ENCODE measurements around the gene KCNJ11.
"Not testable (repeated sequence)": the region's sequence is repeated elsewhere in the genome, so short reads cannot be mapped to it uniquely, and the experiment has no call there.

The KCNJ11 gene

DNA sequence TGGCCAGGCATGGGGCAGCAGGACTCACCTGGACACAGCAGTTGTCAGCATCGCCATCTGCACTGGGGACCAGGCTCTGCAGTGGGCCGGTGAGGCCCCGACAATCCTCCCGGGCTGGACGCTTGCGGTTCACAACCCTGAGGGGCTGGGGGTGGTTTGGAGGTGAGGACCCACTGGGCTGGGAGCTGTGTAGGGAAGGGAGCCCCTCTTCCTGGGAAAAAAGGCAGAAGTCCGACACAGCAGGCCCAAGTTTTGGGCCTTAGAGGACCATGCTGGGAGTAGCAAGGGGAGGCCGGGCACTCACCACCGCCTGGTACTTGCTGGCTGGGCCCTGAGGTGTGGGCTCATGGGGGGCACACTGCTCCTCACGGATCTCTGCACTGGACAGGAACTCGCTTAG is 39.8 kb upstream of the KCNJ11 start:
- ChIA-PET CTCF (interaction anchor here (1.6 to 2.0 kb wide), 2 partner anchors 15 to 75 kb away, joined by 3 to 7 read pairs; no protein-coding TSS in a partner anchor), POLR2A (no interaction called here)
- Histone ChIP-seq H3K4me3 (ENCODE audit: control insufficient read depth in 1 of 7, extremely low read depth in 1 of 7, insufficient read depth in 4 of 7, low read depth in 2 of 7, low read length in 6 of 7) (no peak overlapping the region), H3K9me3 (ENCODE audit: control extremely low read depth in 1 of 5, control insufficient read depth in 4 of 5, insufficient read depth in 2 of 5, low read depth in 1 of 5, low read length in 4 of 5) (no peaks in the 10 kb centered on the region), H3K27me3 (replicated peaks in 2 of 5; ENCODE audit: control insufficient read depth in 4 of 5, insufficient read depth in 5 of 5, low read length in 4 of 5) (peaks cover 0 to 2% (median 0%) of the 10 kb centered on the region in 5 experiments), H3K36me3 (ENCODE audit: control insufficient read depth in 4 of 4, insufficient read depth in 4 of 4, low read length in 3 of 4) (no peaks in the 10 kb centered on the region), H3K4me1 (ENCODE audit: control extremely low read depth in 1 of 4, control insufficient read depth in 4 of 4, insufficient read depth in 4 of 4, low read length in 3 of 4) (peaks cover 0 to 12% (median 3%) of the 10 kb centered on the region in 4 experiments), H3K27ac (ENCODE audit: insufficient read depth in 1 of 2, low read depth in 1 of 2, low read length in 2 of 2, poor library complexity in 1 of 2, severe bottlenecking in 2 of 2) (no peak overlapping the region)
- WGBS (ENCODE audit: insufficient coverage) = 98% methylated on average over 10 of the region's 11 CpGs
- no peak for DNase-seq

DNA sequence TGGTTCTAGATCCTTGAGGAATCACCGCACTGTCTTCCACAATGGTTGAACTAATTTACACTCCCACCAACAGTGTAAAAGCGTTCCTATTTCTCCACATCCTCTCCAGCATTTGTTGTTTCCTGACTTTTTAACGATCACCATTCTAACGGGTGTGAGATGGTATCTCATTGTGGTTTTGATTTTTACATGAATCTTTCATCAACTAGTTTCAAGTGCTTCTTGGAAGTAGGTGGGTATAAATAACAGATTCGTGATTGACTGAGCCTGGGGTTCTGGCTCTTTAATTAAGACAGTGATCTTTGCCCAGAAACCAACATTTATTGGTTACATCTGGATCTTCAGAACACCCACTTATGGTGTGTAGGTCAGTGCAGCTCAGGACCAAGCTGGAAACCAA is 37.8 kb upstream of the KCNJ11 start:
- CTCF ChIA-PET; H3K27me3 ChIP-seq (replicated peaks in 2 of 5; ENCODE audit: control insufficient read depth in 4 of 5, insufficient read depth in 5 of 5, low read length in 4 of 5); H3K4me3 ChIP-seq (ENCODE audit: control insufficient read depth in 1 of 7, extremely low read depth in 1 of 7, insufficient read depth in 4 of 7, low read depth in 2 of 7, low read length in 6 of 7); POLR2A ChIA-PET; H3K27ac ChIP-seq (ENCODE audit: insufficient read depth in 1 of 2, low read depth in 1 of 2, low read length in 2 of 2, poor library complexity in 1 of 2, severe bottlenecking in 2 of 2); H3K36me3 ChIP-seq (ENCODE audit: control insufficient read depth in 4 of 4, insufficient read depth in 4 of 4, low read length in 3 of 4); H3K9me3 ChIP-seq (ENCODE audit: control extremely low read depth in 1 of 5, control insufficient read depth in 4 of 5, insufficient read depth in 2 of 5, low read depth in 1 of 5, low read length in 4 of 5): not testable (repeated sequence)
- DNase-seq = peak in 2 of 3 donors; percentile 10 to 25
- peaks cover 0 to 12% (median 3%) of the 10 kb centered on the region in 4 experiments for H3K4me1 ChIP-seq (ENCODE audit: control extremely low read depth in 1 of 4, control insufficient read depth in 4 of 4, insufficient read depth in 4 of 4, low read length in 3 of 4)
- WGBS (ENCODE audit: insufficient coverage) = no CpG with 5 or more reads among the region's 5 CpGs

DNA sequence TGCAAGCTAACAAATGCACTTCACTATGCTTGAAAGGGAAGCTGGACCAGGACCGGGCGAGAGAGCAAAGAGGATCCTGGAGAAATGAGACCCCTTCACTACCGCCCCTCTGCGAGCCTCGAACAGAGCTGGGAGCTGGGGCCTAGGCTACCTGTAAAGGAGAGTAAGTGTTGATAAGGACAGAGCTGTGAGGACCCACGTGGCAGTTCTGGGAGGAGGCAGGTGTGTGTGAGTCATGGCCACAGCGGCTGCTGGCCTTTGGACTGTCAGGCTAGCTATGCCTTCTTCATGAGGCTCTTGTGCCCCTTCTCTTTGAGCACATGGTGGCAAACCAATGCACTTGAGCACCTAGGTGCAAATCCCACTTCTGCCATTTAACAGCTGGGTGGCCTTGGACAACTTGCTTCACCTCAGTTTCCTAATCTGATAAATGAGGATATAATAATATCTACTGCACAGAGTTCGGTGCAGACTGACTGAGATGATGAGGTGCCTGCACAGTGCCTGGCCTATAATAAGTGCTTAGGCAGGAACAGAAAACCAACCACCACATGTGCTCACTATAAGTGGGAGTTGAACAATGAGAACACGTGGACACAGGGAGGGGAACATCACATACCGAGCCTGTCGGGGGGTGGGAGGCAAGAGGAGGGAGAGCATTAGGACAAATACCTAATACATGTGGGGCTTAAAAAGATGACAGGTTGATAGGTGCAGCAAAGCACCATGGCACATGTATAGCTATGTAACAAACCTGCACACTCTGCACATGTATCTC is 35.3 kb upstream of the KCNJ11 start:
- Histone ChIP-seq H3K36me3 (ENCODE audit: control insufficient read depth in 4 of 4, insufficient read depth in 4 of 4, low read length in 3 of 4) (no peaks in the 10 kb centered on the region), H3K27ac (ENCODE audit: insufficient read depth in 1 of 2, low read depth in 1 of 2, low read length in 2 of 2, poor library complexity in 1 of 2, severe bottlenecking in 2 of 2) (no peak overlapping the region), H3K4me1 (ENCODE audit: control extremely low read depth in 1 of 4, control insufficient read depth in 4 of 4, insufficient read depth in 4 of 4, low read length in 3 of 4) (peaks cover 0 to 12% (median 3%) of the 10 kb centered on the region in 4 experiments), H3K4me3 (ENCODE audit: control insufficient read depth in 1 of 7, extremely low read depth in 1 of 7, insufficient read depth in 4 of 7, low read depth in 2 of 7, low read length in 6 of 7) (no peak overlapping the region), H3K27me3 (replicated peaks in 2 of 5; ENCODE audit: control insufficient read depth in 4 of 5, insufficient read depth in 5 of 5, low read length in 4 of 5) (peaks cover 0 to 5% (median 3%) of the 10 kb centered on the region in 5 experiments), H3K9me3 (ENCODE audit: control extremely low read depth in 1 of 5, control insufficient read depth in 4 of 5, insufficient read depth in 2 of 5, low read depth in 1 of 5, low read length in 4 of 5) (no peaks in the 10 kb centered on the region)
- DNase-seq = no peak
- ChIA-PET POLR2A (no interaction called here), CTCF (interaction anchor here (0.6 to 1.4 kb wide), 4 partner anchors 9 to 40 kb away, joined by 3 read pairs; no protein-coding TSS in a partner anchor)
- 98% methylated on average over 7 of the region's 11 CpGs for WGBS (ENCODE audit: insufficient coverage)

DNA sequence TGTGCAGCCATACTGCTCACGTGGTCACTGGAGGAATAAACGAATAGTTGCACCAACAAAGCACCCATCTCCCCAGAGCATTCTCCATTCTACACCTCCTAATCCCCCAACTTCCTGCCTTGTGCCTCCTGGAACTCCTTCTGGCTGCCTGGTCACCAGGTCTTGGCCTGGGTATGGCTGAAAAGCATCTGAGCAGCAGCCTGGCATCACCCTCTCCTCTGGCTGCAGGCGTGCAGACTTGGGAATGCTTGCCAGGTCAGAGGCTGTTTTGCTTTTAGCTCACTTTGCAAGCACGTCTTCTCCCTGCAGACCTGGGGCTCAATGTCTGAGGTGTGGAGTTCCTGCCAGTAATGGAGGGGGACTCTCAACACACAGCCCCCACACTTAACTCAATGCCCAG is 33.3 kb upstream of the KCNJ11 start:
- Histone ChIP-seq H3K27me3 (replicated peaks in 2 of 5; ENCODE audit: control insufficient read depth in 4 of 5, insufficient read depth in 5 of 5, low read length in 4 of 5) (peaks cover 0 to 5% (median 3%) of the 10 kb centered on the region in 5 experiments), H3K9me3 (ENCODE audit: control extremely low read depth in 1 of 5, control insufficient read depth in 4 of 5, insufficient read depth in 2 of 5, low read depth in 1 of 5, low read length in 4 of 5) (no peaks in the 10 kb centered on the region), H3K36me3 (ENCODE audit: control insufficient read depth in 4 of 4, insufficient read depth in 4 of 4, low read length in 3 of 4) (no peaks in the 10 kb centered on the region), H3K4me3 (ENCODE audit: control insufficient read depth in 1 of 7, extremely low read depth in 1 of 7, insufficient read depth in 4 of 7, low read depth in 2 of 7, low read length in 6 of 7) (no peak overlapping the region), H3K4me1 (ENCODE audit: control extremely low read depth in 1 of 4, control insufficient read depth in 4 of 4, insufficient read depth in 4 of 4, low read length in 3 of 4) (peaks cover 0 to 6% (median 2%) of the 10 kb centered on the region in 4 experiments), H3K27ac (ENCODE audit: insufficient read depth in 1 of 2, low read depth in 1 of 2, low read length in 2 of 2, poor library complexity in 1 of 2, severe bottlenecking in 2 of 2) (no peak overlapping the region)
- no peak for DNase-seq
- POLR2A ChIA-PET = no interaction called here
- CTCF ChIA-PET = no interaction called here
- WGBS (ENCODE audit: insufficient coverage) = 100% methylated on average over 3 of the region's 4 CpGs

DNA sequence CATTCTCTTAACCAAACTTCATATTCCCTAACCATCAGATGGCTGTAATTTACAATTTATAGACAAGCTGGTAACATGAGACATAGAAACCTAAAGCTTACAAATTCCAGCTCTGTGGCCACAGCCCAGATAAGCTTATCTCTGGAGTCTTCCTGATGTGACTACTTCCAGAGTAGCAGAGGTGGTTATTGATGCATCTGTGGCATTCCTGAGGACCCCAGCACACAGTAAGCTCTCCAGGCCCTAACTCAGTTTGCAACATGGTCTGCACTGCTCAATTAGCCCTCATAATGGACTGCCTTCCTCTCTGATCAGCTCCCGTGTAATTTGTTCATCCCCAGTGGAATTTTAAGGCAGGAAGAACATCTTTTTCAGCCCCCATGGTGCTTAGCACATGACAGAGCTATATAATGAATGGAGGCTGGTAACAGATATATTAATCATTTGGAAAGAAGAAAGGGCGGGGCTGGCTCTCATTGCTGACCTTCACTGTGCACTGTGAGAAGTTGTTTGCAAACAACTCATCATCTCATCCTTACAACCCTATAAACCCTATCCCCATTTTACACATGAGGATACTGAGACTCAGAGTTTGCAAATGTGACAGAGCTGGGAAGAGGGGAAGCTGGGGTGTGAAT is 30.1 kb upstream of the KCNJ11 start:
- Histone ChIP-seq H3K27ac (ENCODE audit: insufficient read depth in 1 of 2, low read depth in 1 of 2, low read length in 2 of 2, poor library complexity in 1 of 2, severe bottlenecking in 2 of 2) (no peak overlapping the region), H3K4me3 (ENCODE audit: control insufficient read depth in 1 of 7, extremely low read depth in 1 of 7, insufficient read depth in 4 of 7, low read depth in 2 of 7, low read length in 6 of 7) (no peak overlapping the region), H3K36me3 (ENCODE audit: control insufficient read depth in 4 of 4, insufficient read depth in 4 of 4, low read length in 3 of 4) (no peaks in the 10 kb centered on the region), H3K9me3 (ENCODE audit: control extremely low read depth in 1 of 5, control insufficient read depth in 4 of 5, insufficient read depth in 2 of 5, low read depth in 1 of 5, low read length in 4 of 5) (no peaks in the 10 kb centered on the region), H3K4me1 (ENCODE audit: control extremely low read depth in 1 of 4, control insufficient read depth in 4 of 4, insufficient read depth in 4 of 4, low read length in 3 of 4) (no peaks in the 10 kb centered on the region), H3K27me3 (replicated peaks in 2 of 5; ENCODE audit: control insufficient read depth in 4 of 5, insufficient read depth in 5 of 5, low read length in 4 of 5) (peaks cover 0 to 8% (median 3%) of the 10 kb centered on the region in 5 experiments)
- DNase-seq = no peak
- POLR2A ChIA-PET = interaction anchor here (0.7 kb wide), 1 partner anchor 11 kb away, joined by 3 read pairs; no protein-coding TSS in a partner anchor
- CTCF ChIA-PET = interaction anchor here (0.6 to 1.6 kb wide), 5 partner anchors 10 to 74 kb away, joined by 3 to 4 read pairs (median 3); partner anchors contain the start of gene KCNJ11
- WGBS (ENCODE audit: insufficient coverage) = no CpG with 5 or more reads among the region's 2 CpGs

DNA sequence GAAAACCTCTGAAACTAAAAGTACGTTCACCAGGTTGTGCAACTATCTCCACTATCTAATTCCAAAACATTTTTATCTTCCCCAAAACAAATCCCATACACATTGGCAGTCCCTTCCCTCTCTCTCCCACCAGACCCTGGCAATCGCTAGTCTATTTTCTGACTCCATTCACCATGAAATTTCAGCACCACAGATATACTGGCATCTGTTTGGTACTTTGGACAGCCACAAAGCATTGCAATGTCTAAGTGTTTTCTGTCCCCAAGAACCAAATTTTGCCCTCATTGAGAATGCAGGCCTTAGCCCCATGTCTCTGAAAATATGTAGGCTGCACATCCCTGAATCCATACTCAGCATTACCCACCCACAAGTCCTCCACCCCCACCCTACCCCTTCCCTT is 28.0 kb upstream of the KCNJ11 start:
- no peaks in the 10 kb centered on the region for H3K36me3 ChIP-seq (ENCODE audit: control insufficient read depth in 4 of 4, insufficient read depth in 4 of 4, low read length in 3 of 4)
- ChIA-PET POLR2A (no interaction called here), CTCF (no interaction called here)
- H3K4me1 ChIP-seq (ENCODE audit: control extremely low read depth in 1 of 4, control insufficient read depth in 4 of 4, insufficient read depth in 4 of 4, low read length in 3 of 4) = no peaks in the 10 kb centered on the region
- H3K9me3 ChIP-seq (ENCODE audit: control extremely low read depth in 1 of 5, control insufficient read depth in 4 of 5, insufficient read depth in 2 of 5, low read depth in 1 of 5, low read length in 4 of 5) = no peaks in the 10 kb centered on the region
- peaks cover 0 to 8% (median 3%) of the 10 kb centered on the region in 5 experiments for H3K27me3 ChIP-seq (replicated peaks in 2 of 5; ENCODE audit: control insufficient read depth in 4 of 5, insufficient read depth in 5 of 5, low read length in 4 of 5)
- H3K27ac ChIP-seq (ENCODE audit: insufficient read depth in 1 of 2, low read depth in 1 of 2, low read length in 2 of 2, poor library complexity in 1 of 2, severe bottlenecking in 2 of 2) = no peak overlapping the region
- 92% methylated on average over 2 of the region's 2 CpGs for WGBS (ENCODE audit: insufficient coverage)
- no peak for DNase-seq
- H3K4me3 ChIP-seq (ENCODE audit: control insufficient read depth in 1 of 7, extremely low read depth in 1 of 7, insufficient read depth in 4 of 7, low read depth in 2 of 7, low read length in 6 of 7) = no peak overlapping the region

Measured in common myeloid progenitor, CD34-positive (primary cell).